Endothelial cell of umbilical vein (primary cell): ENCODE measurements around the gene CMTM7. TPM values are rescaled to one million over a fixed set of nuclear protein-coding genes. Genes with fewer than 3 reads are reported as not detected.
"Not testable (repeated sequence)": the region's sequence is repeated elsewhere in the genome, so short reads cannot be mapped to it uniquely, and the experiment has no call there.

ENCODE experiments used
- BruUV-seq: library from RNA; stranded (reverse); fragments of 400-500 nt; replicated peaks from 2 replicates; lab custom pipeline; 2021; lab: Mats Ljungman, UMichigan
- CTCF ChIA-PET: fragments of 300-600, 350-600 bp; sonication (Branson Sonifier 250); formaldehyde crosslinking; loops from one replicate; lab custom pipeline; 2021; ENCODE audit warnings: antibody characterized with exemption, inconsistent platforms; lab: Charles Lee
- POLR2A ChIA-PET: fragments of 300-600, 350-600 bp; sonication (Branson Sonifier 250); formaldehyde crosslinking; loops from one replicate; lab custom pipeline; 2021; ENCODE audit warnings: antibody characterized with exemption, inconsistent platforms; lab: Charles Lee
- DNase-seq: peaks from one replicate; pipeline ENCODE4 v3.0.0-alpha.2; 2011; ENCODE audit warnings: low read depth, low spot score
- FAIRE-seq: peaks from 2 replicates; lab custom pipeline; 2011; peaks lifted over from hg19 to GRCh38; lab: Jason Lieb, UNC
- H2AFZ ChIP-seq: 2 replicates; pipeline ENCODE4 v1.6.0; 2012; ENCODE audit warnings: low read depth, low read length, control low read depth, inconsistent platforms
- H3K27ac ChIP-seq: 2 replicates; pipeline ENCODE4 v1.5.1; 2011; ENCODE audit warnings: low read depth, mild to moderate bottlenecking, control low read depth, low read length, moderate library complexity; ENCODE audit not compliant: insufficient read depth
- H3K27me3 ChIP-seq, 2 experiments: 2 replicates each; pipeline versions ENCODE4 v1.6.0 to v1.6.1; 2011; ENCODE audit warnings: low read length in 2 of 2, mixed read lengths in 1 of 2; ENCODE audit not compliant: control insufficient read depth in 2 of 2, insufficient read depth in 2 of 2
- H3K36me3 ChIP-seq, 2 experiments: 2 replicates in 1 of 2; 3 replicates in 1 of 2; pipeline ENCODE4 v1.5.1; 2011; ENCODE audit warnings: low read length in 2 of 2, mild to moderate bottlenecking in 1 of 2, moderate library complexity in 1 of 2; ENCODE audit not compliant: control insufficient read depth in 2 of 2, insufficient read depth in 2 of 2; ENCODE audit errors: extremely low read depth in 1 of 2
- H3K4me1 ChIP-seq: 3 replicates; pipeline ENCODE4 v1.5.1; 2011; ENCODE audit warnings: mild to moderate bottlenecking, low read length; ENCODE audit not compliant: control insufficient read depth, insufficient read depth; ENCODE audit errors: extremely low read depth
- H3K4me2 ChIP-seq: 2 replicates; pipeline ENCODE4 v1.6.1; 2011; ENCODE audit warnings: low read length, control low read depth, mixed read lengths; ENCODE audit not compliant: insufficient read depth
- H3K4me3 ChIP-seq, 3 experiments: fragments of 200-600 bp in 1 of 3; sonication (generic), shearing (Covaris generic) in 1 of 3; replicated peaks in 1 of 3; 2 replicates each; pipeline ENCODE4 v1.5.1; 2011 to 2016; ENCODE audit warnings: control low read depth in 3 of 3, low read length in 3 of 3, mild to moderate bottlenecking in 2 of 3, inconsistent platforms in 1 of 3, low read depth in 1 of 3, moderate library complexity in 1 of 3; ENCODE audit not compliant: insufficient read depth in 1 of 3
- H3K79me2 ChIP-seq: 2 replicates; pipeline ENCODE4 v1.6.0; 2012; ENCODE audit warnings: low read length, inconsistent platforms; ENCODE audit not compliant: control insufficient read depth, insufficient read depth
- H3K9ac ChIP-seq: replicated peaks from 2 replicates; pipeline ENCODE3; 2011; ENCODE audit warnings: low read length, control low read depth; ENCODE audit not compliant: insufficient read depth; ENCODE audit errors: extremely low read depth
- H3K9me1 ChIP-seq: replicated peaks from 3 replicates; pipeline ENCODE4 v1.6.0; 2011; ENCODE audit warnings: mild to moderate bottlenecking, low read length; ENCODE audit not compliant: control insufficient read depth, insufficient read depth; ENCODE audit errors: extremely low read depth
- H3K9me3 ChIP-seq: replicated peaks from 2 replicates; pipeline ENCODE4 v1.5.1; 2012; ENCODE audit warnings: low read length, inconsistent platforms; ENCODE audit not compliant: control insufficient read depth, insufficient read depth
- H4K20me1 ChIP-seq: replicated peaks from 2 replicates; pipeline ENCODE3; 2011; ENCODE audit warnings: mild to moderate bottlenecking, low read length; ENCODE audit not compliant: control insufficient read depth, insufficient read depth; ENCODE audit errors: extremely low read depth
- EZH2 ChIP-seq: IDR thresholded peaks from 2 replicates; pipeline ENCODE4 v1.6.1; 2012; ENCODE audit warnings: borderline replicate concordance, low read depth, mild to moderate bottlenecking, moderate library complexity, low read length, inconsistent platforms; ENCODE audit not compliant: severe bottlenecking
- FOS ChIP-seq: IDR thresholded peaks from 2 replicates; pipeline ENCODE4 v1.6.1; 2011; ENCODE audit warnings: mild to moderate bottlenecking, low read length, moderate library complexity, borderline replicate concordance; ENCODE audit not compliant: insufficient read depth
- GATA2 ChIP-seq: IDR thresholded peaks from 2 replicates; pipeline ENCODE4 v1.7.0; 2011; ENCODE audit warnings: low read depth, mild to moderate bottlenecking, moderate library complexity, mixed read lengths, low read length; ENCODE audit not compliant: insufficient read length, insufficient read depth
- JUN ChIP-seq: IDR thresholded peaks from 2 replicates; pipeline ENCODE4 v1.6.1; 2011; ENCODE audit warnings: borderline replicate concordance, low read depth; ENCODE audit not compliant: insufficient read length, insufficient read depth
- MYC ChIP-seq: IDR thresholded peaks from one replicate; pipeline ENCODE4 v1.6.1; 2011; ENCODE audit warnings: mild to moderate bottlenecking, low read depth, low read length
- POLR2A ChIP-seq: IDR thresholded peaks from 2 replicates; pipeline ENCODE4 v1.6.1; 2012; ENCODE audit warnings: low read depth, mild to moderate bottlenecking, control low read depth, low read length
- POLR2AphosphoS5 ChIP-seq: IDR thresholded peaks from 2 replicates; pipeline ENCODE4 v1.6.1; 2012; ENCODE audit warnings: low read depth, mild to moderate bottlenecking, control low read depth, low read length, moderate library complexity; ENCODE audit not compliant: insufficient read depth
- dilution Hi-C: fragments of 300-500 bp; cut with MboI; formaldehyde crosslinking; loops from one replicate; pipeline ENCODE4 v1.15.0; 2019; ENCODE audit warnings: low sequenced_read_pairs; ENCODE audit not compliant: extremely low pct_ligation_motif_present
- intact Hi-C: fragments of 100-400 bp; cut with micrococcal nuclease; formaldehyde crosslinking; loops from one replicate; pipeline ENCODE4 v1.10.0; 2022
- polyA plus RNA-seq, 4 experiments: library from polyadenylated mRNA; depleted of rRNA in 3 of 4; stranded (reverse) in 3 of 4; unstranded in 1 of 4; fragments of >200 nt; gene quantifications; 2 replicates each; pipeline versions ENCODE4 v1.2.1 to v1.2.3, GENCODE V29; 2011 to 2012; ENCODE audit warnings: missing spikeins in 1 of 4
- total RNA-seq: library from RNA; stranded (reverse); gene quantifications from 2 replicates; pipeline ENCODE4 v1.2.3, GENCODE V29; 2021
- TF ChIP-seq, protein P1 (sequence below), 2 donors: IDR thresholded peaks; 1 replicate in 1 of 2; 2 replicates in 1 of 2; pipeline ENCODE4 v1.5.1; 2011; ENCODE audit warnings: low read length in 2 of 2, mild to moderate bottlenecking in 2 of 2, moderate library complexity in 2 of 2, control low read depth in 1 of 2, inconsistent platforms in 1 of 2, low read depth in 1 of 2; ENCODE audit not compliant: insufficient read depth in 1 of 2; ENCODE audit errors: extremely low read depth in 1 of 2
- TF ChIP-seq, protein P2 (sequence below): IDR thresholded peaks from 2 replicates; pipeline ENCODE4 v1.6.1; 2011; ENCODE audit not compliant: insufficient read depth, insufficient read length

Gene CMTM7
- total and polyA plus RNA-seq, 2 donors (not counting 3 experiments of a cell fraction or from before 2014, with no cell fraction given): 44.7 to 88.5 TPM

DNA sequence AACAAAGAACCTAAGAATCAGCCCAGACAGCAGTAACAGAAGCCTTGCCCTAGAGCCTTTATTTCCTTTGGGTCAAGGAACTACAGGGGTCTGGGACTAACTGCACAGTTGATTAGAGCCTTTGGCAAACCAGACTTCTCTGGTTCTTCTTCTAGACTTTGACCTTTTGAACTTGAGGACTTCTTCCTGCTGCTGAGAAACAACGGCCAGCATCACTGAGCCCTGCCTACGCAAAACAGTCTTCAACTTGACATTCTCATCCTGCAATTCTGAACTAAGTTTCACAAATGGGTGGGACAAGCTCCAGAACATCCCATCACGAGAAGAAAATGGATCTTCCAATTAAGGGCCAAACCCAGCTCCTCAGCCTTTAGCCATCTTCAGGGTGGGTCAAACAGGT lies 79.6 kb downstream of the CMTM7 start:
- no peak overlapping the region for H3K27ac ChIP-seq
- H3K4me1 ChIP-seq: peaks cover 44% of the 10 kb centered on the region
- H3K79me2 ChIP-seq: peaks cover 2% of the 10 kb centered on the region
- ChIA-PET POLR2A (no interaction called here), CTCF (no interaction called here)
- DNase-seq (no peak), FAIRE-seq (no peak)
- H3K27me3 ChIP-seq: no peaks in the 10 kb centered on the region
- no peaks in the 10 kb centered on the region for H3K9me1 ChIP-seq
- H3K4me2 ChIP-seq: no peak overlapping the region
- TF ChIP-seq MYC (no peak), POLR2AphosphoS5 (no peak), GATA2 (no peak), JUN (no peak), EZH2 (no peak), POLR2A (no peak), FOS (no peak)
- TF ChIP-seq, protein P1, sequence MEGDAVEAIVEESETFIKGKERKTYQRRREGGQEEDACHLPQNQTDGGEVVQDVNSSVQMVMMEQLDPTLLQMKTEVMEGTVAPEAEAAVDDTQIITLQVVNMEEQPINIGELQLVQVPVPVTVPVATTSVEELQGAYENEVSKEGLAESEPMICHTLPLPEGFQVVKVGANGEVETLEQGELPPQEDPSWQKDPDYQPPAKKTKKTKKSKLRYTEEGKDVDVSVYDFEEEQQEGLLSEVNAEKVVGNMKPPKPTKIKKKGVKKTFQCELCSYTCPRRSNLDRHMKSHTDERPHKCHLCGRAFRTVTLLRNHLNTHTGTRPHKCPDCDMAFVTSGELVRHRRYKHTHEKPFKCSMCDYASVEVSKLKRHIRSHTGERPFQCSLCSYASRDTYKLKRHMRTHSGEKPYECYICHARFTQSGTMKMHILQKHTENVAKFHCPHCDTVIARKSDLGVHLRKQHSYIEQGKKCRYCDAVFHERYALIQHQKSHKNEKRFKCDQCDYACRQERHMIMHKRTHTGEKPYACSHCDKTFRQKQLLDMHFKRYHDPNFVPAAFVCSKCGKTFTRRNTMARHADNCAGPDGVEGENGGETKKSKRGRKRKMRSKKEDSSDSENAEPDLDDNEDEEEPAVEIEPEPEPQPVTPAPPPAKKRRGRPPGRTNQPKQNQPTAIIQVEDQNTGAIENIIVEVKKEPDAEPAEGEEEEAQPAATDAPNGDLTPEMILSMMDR (IDR thresholded peaks at IDR 0.05; ENCODE audit: extremely low read depth in 1 of 2, insufficient read depth in 1 of 2, low read depth in 1 of 2, low read length in 2 of 2): no peak
- TF ChIP-seq, protein P2, sequence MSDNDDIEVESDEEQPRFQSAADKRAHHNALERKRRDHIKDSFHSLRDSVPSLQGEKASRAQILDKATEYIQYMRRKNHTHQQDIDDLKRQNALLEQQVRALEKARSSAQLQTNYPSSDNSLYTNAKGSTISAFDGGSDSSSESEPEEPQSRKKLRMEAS: no peak
- no TSS peak for BruUV-seq
- no peak overlapping the region for H2AFZ ChIP-seq
- dilution Hi-C loops (no loop called here), intact Hi-C loops (no loop called here)
- H3K9ac ChIP-seq: no peak overlapping the region
- no peaks in the 10 kb centered on the region for H4K20me1 ChIP-seq
- no peaks in the 10 kb centered on the region for H3K9me3 ChIP-seq
- no peak overlapping the region for H3K4me3 ChIP-seq
- no peaks in the 10 kb centered on the region for H3K36me3 ChIP-seq

DNA sequence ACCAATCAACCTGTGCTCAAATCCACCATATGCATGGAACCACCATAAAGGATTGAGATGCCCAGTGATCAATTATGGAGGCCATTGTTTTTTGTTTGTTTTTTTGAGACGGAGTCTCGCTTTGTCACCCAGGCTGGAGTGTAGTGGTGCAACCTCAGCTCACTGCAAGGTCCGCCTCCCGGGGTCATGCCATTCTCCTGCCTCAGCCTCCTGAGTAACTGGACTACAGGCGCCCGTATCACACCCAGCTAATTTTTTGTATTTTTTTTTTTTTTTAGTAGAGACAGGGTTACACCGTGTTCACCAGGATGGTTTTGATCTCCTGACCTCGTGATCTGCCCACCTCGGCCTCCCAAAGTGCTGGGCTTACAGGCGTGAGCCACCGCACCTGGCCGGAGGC lies 80.5 kb downstream of the CMTM7 start:
- H3K9me1 ChIP-seq, FAIRE-seq, H3K9me3 ChIP-seq, H3K79me2 ChIP-seq, DNase-seq, POLR2A ChIA-PET, H3K27me3 ChIP-seq, H3K27ac ChIP-seq, dilution Hi-C loops, BruUV-seq, H2AFZ ChIP-seq, H4K20me1 ChIP-seq, intact Hi-C loops, H3K36me3 ChIP-seq, H3K4me2 ChIP-seq, H3K4me3 ChIP-seq, H3K9ac ChIP-seq: not testable (repeated sequence)
- peaks cover 44% of the 10 kb centered on the region for H3K4me1 ChIP-seq
- CTCF ChIA-PET: interaction anchor here (1.0 kb wide), 1 partner anchor 13 kb away, joined by 4 read pairs; no protein-coding TSS in a partner anchor
